Measurements from ENCODE around the gene WDR27.
"Not testable (repeated sequence)": the region's sequence is repeated elsewhere in the genome, so short reads cannot be mapped to it uniquely, and the experiment has no call there.

The WDR27 gene

DNA sequence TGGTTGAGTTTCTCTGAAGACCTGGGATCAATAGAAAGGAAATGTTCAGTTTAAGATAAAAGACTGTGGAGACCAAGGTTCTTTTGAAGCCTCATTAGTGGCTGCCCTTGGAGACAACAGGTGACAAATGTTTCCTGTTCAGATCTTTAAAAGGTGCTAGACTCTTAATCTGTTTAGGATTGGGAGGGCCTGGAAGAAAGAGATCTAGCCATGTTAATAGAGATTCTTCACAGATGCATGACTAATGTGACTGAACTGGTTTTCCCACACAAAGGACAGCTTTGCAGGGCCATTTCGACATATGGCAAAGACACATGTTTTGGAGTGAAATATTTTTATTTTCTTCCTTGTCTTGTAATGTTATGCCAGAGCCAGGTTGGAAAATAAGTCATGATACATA lies 82.2 kb downstream of the WDR27 start:
- TF ChIP-seq, protein P1, sequence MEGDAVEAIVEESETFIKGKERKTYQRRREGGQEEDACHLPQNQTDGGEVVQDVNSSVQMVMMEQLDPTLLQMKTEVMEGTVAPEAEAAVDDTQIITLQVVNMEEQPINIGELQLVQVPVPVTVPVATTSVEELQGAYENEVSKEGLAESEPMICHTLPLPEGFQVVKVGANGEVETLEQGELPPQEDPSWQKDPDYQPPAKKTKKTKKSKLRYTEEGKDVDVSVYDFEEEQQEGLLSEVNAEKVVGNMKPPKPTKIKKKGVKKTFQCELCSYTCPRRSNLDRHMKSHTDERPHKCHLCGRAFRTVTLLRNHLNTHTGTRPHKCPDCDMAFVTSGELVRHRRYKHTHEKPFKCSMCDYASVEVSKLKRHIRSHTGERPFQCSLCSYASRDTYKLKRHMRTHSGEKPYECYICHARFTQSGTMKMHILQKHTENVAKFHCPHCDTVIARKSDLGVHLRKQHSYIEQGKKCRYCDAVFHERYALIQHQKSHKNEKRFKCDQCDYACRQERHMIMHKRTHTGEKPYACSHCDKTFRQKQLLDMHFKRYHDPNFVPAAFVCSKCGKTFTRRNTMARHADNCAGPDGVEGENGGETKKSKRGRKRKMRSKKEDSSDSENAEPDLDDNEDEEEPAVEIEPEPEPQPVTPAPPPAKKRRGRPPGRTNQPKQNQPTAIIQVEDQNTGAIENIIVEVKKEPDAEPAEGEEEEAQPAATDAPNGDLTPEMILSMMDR (IDR thresholded peaks at IDR 0.05; ENCODE audit: low read length) = no peak
- no peak for TF ChIP-seq EZH2 (IDR thresholded peaks at IDR 0.05; ENCODE audit: borderline replicate concordance, low read length)
- Histone ChIP-seq H3K4me2 (ENCODE audit: low read length) (no peak overlapping the region), H3K36me3 (ENCODE audit: insufficient read depth, low read length) (peaks cover 13% of the 10 kb centered on the region), H4K20me1 (ENCODE audit: insufficient read depth, low read length) (no peaks in the 10 kb centered on the region), H3K9me2 (ENCODE audit: low read depth, low read length) (no peaks in the 10 kb centered on the region), H3K4me1 (ENCODE audit: insufficient read depth, low read length, severe bottlenecking) (no peaks in the 10 kb centered on the region), H3F3A (ENCODE audit: insufficient read depth, low read length) (no peaks in the 10 kb centered on the region), H3K79me2 (ENCODE audit: insufficient read depth, low read length) (no peaks in the 10 kb centered on the region), H3K9ac (ENCODE audit: low read length) (no peak overlapping the region), H3K9me3 (ENCODE audit: low read length) (no peaks in the 10 kb centered on the region), H3K27me3 (ENCODE audit: insufficient read depth, low read length) (no peaks in the 10 kb centered on the region), H2AFZ (ENCODE audit: low read length) (no peak overlapping the region), H3K4me3 (ENCODE audit: low read depth, low read length, poor library complexity, severe bottlenecking) (no peak overlapping the region), H3K27ac (ENCODE audit: low read depth, low read length, poor library complexity, severe bottlenecking) (no peak overlapping the region)

DNA sequence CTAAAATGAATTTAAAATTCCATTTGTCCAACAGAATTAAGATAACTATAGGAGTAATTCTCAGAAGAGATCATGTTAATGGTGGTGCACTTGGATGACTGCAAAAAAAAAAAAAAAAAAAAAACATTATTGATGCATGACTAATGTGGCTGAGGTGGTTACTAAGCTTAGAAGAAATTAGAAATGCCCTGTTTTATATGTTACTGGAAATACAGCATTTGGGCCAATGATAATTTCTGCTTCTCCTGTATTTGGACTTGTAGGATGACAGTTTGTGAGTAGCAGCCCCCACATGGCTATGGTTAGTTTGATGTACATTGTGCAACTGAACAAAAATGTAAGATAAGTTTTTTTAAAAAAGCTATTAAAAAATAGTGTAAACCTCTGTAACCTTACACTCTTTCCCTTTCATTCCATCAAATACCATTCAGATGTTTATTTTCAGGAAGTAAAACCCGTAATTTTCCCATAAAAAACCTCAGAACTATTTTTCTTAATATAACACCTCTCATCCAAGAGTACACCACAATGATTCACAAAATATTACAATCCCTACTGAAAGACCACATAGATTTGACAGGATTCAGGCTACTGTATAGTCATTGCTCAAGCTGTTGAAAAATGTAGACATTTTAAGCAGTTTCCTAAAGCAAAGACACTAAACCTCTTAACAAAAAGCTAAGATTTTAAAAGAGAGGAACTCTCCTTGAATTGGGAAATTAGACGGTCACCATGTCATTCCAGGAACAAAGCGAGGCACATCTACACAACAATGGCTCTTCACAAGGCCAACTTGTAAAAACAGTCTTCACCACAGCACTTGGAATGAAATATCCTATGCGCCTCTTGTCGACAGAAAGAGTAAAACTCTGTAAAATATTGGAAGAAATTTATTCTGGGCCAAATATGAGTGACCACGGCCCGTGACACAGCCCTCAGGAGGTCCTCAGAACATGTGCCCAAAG lies 83.0 kb downstream of the WDR27 start:
- no peak overlapping the region for H3K4me2 ChIP-seq (ENCODE audit: low read length)
- no peaks in the 10 kb centered on the region for H3K9me3 ChIP-seq (ENCODE audit: low read length)
- H3F3A ChIP-seq (ENCODE audit: insufficient read depth, low read length) = no peaks in the 10 kb centered on the region
- no peaks in the 10 kb centered on the region for H3K79me2 ChIP-seq (ENCODE audit: insufficient read depth, low read length)
- H3K9ac ChIP-seq (ENCODE audit: low read length) = no peak overlapping the region
- H3K4me1 ChIP-seq (ENCODE audit: insufficient read depth, low read length, severe bottlenecking) = no peaks in the 10 kb centered on the region
- H3K4me3 ChIP-seq (ENCODE audit: low read depth, low read length, poor library complexity, severe bottlenecking) = no peak overlapping the region
- TF ChIP-seq EZH2 (IDR thresholded peaks at IDR 0.05; ENCODE audit: borderline replicate concordance, low read length) = no peak
- TF ChIP-seq, protein P1 (IDR thresholded peaks at IDR 0.05; ENCODE audit: low read length) = no peak
- H3K27me3 ChIP-seq (ENCODE audit: insufficient read depth, low read length) = no peaks in the 10 kb centered on the region
- H3K9me2 ChIP-seq (ENCODE audit: low read depth, low read length) = no peaks in the 10 kb centered on the region
- no peaks in the 10 kb centered on the region for H4K20me1 ChIP-seq (ENCODE audit: insufficient read depth, low read length)
- H3K36me3 ChIP-seq (ENCODE audit: insufficient read depth, low read length) = peaks cover 6% of the 10 kb centered on the region; the same call in 1 of the 2 replicates
- no peak overlapping the region for H3K27ac ChIP-seq (ENCODE audit: low read depth, low read length, poor library complexity, severe bottlenecking)
- H2AFZ ChIP-seq (ENCODE audit: low read length) = no peak overlapping the region

DNA sequence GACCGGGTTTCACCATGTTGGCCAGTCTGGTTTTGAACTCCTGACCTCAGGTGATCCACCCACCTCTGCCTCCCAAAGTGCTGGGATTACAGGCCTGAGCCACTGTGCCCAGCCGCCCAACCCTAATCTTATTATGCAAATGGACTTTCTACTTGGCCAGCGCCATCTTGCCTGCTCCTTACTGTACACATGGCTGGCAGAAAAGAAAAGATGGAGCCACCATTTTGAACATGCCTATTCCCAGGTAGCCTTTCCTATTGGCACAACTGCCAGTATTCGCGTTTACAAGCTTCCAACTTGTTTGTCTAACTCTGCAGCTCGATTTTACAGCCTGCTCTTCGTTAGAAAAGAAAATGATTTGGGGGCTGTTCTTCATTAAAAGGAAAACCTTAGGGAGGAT lies 84.3 kb downstream of the WDR27 start:
- Histone ChIP-seq H3K4me1 (ENCODE audit: insufficient read depth, low read length, severe bottlenecking) (no peaks in the 10 kb centered on the region), H3F3A (ENCODE audit: insufficient read depth, low read length) (no peaks in the 10 kb centered on the region), H2AFZ (ENCODE audit: low read length) (no peak overlapping the region), H3K9ac (ENCODE audit: low read length) (no peak overlapping the region), H3K9me2 (ENCODE audit: low read depth, low read length) (no peaks in the 10 kb centered on the region), H3K79me2 (ENCODE audit: insufficient read depth, low read length) (no peaks in the 10 kb centered on the region), H3K27ac (ENCODE audit: low read depth, low read length, poor library complexity, severe bottlenecking) (no peak overlapping the region), H3K9me3 (ENCODE audit: low read length) (no peaks in the 10 kb centered on the region), H3K36me3 (ENCODE audit: insufficient read depth, low read length) (0 out of 2 replicates have a peak, but pooled peaks cover 3% of the 10 kb centered on the region), H4K20me1 (ENCODE audit: insufficient read depth, low read length) (no peaks in the 10 kb centered on the region), H3K4me2 (ENCODE audit: low read length) (no peak overlapping the region), H3K4me3 (ENCODE audit: low read depth, low read length, poor library complexity, severe bottlenecking) (no peak overlapping the region), H3K27me3 (ENCODE audit: insufficient read depth, low read length) (no peaks in the 10 kb centered on the region)
- no peak for TF ChIP-seq EZH2 (IDR thresholded peaks at IDR 0.05; ENCODE audit: borderline replicate concordance, low read length)
- TF ChIP-seq, protein P1 (IDR thresholded peaks at IDR 0.05; ENCODE audit: low read length) = no peak

DNA sequence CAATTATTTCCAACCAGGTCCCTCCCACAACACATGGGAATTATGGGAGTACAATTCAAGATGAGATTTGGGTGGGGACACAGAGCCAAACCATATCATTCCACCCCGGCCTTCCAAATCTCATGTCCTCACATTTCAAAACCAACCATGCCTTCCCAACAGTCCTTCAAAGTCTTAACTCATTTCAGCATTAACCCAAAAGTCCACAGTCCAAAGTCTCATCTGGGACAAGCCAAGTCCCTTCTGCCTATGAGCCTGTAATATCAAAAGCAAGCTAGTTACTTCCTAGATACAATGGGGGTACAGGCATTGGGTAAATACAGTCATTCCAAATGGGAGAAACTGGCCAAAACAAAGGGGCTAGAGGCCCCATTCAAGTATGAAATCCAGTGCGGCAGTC lies 93.2 kb downstream of the WDR27 start:
- H3K4me1 ChIP-seq (ENCODE audit: insufficient read depth, low read length, severe bottlenecking); H3K9ac ChIP-seq (ENCODE audit: low read length); H3K9me3 ChIP-seq (ENCODE audit: low read length); H3K27ac ChIP-seq (ENCODE audit: low read depth, low read length, poor library complexity, severe bottlenecking); H4K20me1 ChIP-seq (ENCODE audit: insufficient read depth, low read length); H3K27me3 ChIP-seq (ENCODE audit: insufficient read depth, low read length); H3K4me2 ChIP-seq (ENCODE audit: low read length); H3F3A ChIP-seq (ENCODE audit: insufficient read depth, low read length); H3K36me3 ChIP-seq (ENCODE audit: insufficient read depth, low read length); H2AFZ ChIP-seq (ENCODE audit: low read length); H3K4me3 ChIP-seq (ENCODE audit: low read depth, low read length, poor library complexity, severe bottlenecking); H3K79me2 ChIP-seq (ENCODE audit: insufficient read depth, low read length); H3K9me2 ChIP-seq (ENCODE audit: low read depth, low read length): not testable (repeated sequence)
